Measurements from ENCODE around the gene KCNQ2.
"Not testable (repeated sequence)": the region's sequence is repeated elsewhere in the genome, so short reads cannot be mapped to it uniquely, and the experiment has no call there.

KCNQ2 gene

DNA sequence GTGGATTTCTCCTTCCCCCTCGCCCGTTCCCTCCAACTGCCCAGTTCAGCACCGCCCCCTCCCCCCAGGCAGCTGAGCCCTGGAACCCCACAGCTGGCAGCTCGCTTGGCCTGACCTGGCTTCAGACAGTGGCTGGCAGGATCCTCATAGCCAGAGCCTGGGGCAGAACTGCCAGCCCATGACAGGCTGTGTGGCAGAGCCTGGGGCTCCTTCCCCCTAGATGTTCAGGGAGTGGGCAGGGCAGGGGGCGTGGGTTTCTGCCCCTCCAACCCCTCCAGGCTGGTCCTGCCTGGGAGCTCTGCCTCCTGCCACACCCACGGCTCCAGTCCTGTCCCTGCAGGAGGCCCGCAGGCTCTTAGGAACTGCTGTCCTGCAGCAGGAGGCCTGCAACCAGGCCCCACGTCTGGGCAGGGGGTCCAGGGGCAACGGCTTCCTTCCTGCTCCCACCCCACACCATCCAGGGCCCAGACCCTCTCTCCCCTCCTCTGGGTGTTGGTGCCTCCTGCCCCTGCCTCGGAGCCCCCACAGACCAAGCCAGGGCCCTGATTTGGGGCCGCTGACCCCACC is 9.6 kb upstream of the KCNQ2 start:
- no peak overlapping the region for H3K4me3 Mint-ChIP-seq
- peaks cover 54% of the 10 kb centered on the region for H3K27me3 Mint-ChIP-seq (ENCODE audit: low read depth)
- H3K9me3 Mint-ChIP-seq, result peaks cover 4% of the 10 kb centered on the region
- TF ChIP-seq, protein P1, sequence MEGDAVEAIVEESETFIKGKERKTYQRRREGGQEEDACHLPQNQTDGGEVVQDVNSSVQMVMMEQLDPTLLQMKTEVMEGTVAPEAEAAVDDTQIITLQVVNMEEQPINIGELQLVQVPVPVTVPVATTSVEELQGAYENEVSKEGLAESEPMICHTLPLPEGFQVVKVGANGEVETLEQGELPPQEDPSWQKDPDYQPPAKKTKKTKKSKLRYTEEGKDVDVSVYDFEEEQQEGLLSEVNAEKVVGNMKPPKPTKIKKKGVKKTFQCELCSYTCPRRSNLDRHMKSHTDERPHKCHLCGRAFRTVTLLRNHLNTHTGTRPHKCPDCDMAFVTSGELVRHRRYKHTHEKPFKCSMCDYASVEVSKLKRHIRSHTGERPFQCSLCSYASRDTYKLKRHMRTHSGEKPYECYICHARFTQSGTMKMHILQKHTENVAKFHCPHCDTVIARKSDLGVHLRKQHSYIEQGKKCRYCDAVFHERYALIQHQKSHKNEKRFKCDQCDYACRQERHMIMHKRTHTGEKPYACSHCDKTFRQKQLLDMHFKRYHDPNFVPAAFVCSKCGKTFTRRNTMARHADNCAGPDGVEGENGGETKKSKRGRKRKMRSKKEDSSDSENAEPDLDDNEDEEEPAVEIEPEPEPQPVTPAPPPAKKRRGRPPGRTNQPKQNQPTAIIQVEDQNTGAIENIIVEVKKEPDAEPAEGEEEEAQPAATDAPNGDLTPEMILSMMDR (IDR thresholded peaks at IDR 0.05; ENCODE audit: unreplicated experiment in 3 of 3), result no peak
- no peaks in the 10 kb centered on the region for H3K36me3 Mint-ChIP-seq (ENCODE audit: low read depth)
- H3K27ac Mint-ChIP-seq, result no peak overlapping the region
- peaks cover 5% of the 10 kb centered on the region for H3K4me1 Mint-ChIP-seq

DNA sequence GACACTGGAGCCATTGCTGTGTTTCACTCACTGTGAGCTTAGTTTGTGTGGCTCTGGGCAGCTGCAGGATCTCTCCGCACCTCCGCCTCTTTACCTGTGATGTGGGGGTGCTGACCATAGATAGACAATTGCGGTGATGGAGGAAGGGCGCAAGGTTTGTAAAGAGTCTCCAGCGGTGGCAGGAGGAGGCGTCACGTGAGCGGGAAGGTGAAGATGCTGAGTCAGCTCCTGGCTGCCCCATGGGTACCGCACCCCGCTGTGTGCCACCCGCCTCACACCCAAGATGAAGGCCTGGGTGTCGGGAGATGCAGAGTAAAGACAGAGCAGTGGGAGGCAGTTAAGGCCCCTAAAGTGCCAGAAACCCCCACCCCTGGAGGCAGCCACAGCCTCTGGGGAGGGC is 9.0 kb upstream of the KCNQ2 start:
- H3K36me3 Mint-ChIP-seq (ENCODE audit: low read depth), result no peaks in the 10 kb centered on the region
- peaks cover 59% of the 10 kb centered on the region for H3K27me3 Mint-ChIP-seq (ENCODE audit: low read depth)
- H3K4me3 Mint-ChIP-seq, result no peak overlapping the region
- peaks cover 4% of the 10 kb centered on the region for H3K9me3 Mint-ChIP-seq
- no peak overlapping the region for H3K27ac Mint-ChIP-seq
- TF ChIP-seq, protein P1 (IDR thresholded peaks at IDR 0.05; ENCODE audit: unreplicated experiment in 3 of 3), result no peak
- peaks cover 5% of the 10 kb centered on the region for H3K4me1 Mint-ChIP-seq

DNA sequence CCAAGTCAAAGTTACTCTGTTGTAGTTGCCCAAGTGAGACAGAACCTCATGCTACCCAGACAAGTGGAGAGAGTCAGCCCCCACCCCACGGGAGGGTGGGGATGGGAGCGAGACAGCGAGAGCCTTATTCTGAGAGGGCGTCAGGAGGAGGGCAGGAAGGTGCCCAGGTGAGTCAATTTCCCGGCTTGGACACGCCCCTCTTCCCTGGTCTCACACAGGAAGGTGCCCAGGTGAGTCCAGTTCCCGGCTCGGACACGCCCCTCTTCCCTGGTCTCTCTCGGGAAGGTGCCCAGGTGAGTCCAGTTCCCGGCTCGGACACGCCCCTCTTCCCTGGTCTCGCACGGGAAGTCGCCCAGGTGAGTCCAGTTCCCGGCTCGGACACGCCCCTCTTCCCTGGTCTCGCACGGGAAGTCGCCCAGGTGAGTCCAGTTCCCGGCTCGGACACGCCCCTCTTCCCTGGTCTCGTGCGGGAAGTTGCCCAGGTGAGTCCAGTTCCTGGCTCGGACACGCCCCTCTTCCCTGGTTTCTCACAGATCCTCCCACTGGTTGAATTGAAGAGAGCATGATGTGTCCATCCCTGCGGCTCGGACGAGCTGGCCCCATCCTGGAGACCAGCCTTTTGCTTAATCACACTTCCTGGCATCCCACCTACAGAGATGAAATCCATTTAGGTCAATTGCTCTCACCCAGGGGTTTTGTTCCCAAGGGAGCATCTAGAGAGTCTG is 7.4 kb upstream of the KCNQ2 start:
- not testable (repeated sequence) for H3K9me3 Mint-ChIP-seq; H3K4me3 Mint-ChIP-seq; H3K36me3 Mint-ChIP-seq (ENCODE audit: low read depth); H3K27ac Mint-ChIP-seq; H3K4me1 Mint-ChIP-seq
- peaks cover 61% of the 10 kb centered on the region for H3K27me3 Mint-ChIP-seq (ENCODE audit: low read depth)

DNA sequence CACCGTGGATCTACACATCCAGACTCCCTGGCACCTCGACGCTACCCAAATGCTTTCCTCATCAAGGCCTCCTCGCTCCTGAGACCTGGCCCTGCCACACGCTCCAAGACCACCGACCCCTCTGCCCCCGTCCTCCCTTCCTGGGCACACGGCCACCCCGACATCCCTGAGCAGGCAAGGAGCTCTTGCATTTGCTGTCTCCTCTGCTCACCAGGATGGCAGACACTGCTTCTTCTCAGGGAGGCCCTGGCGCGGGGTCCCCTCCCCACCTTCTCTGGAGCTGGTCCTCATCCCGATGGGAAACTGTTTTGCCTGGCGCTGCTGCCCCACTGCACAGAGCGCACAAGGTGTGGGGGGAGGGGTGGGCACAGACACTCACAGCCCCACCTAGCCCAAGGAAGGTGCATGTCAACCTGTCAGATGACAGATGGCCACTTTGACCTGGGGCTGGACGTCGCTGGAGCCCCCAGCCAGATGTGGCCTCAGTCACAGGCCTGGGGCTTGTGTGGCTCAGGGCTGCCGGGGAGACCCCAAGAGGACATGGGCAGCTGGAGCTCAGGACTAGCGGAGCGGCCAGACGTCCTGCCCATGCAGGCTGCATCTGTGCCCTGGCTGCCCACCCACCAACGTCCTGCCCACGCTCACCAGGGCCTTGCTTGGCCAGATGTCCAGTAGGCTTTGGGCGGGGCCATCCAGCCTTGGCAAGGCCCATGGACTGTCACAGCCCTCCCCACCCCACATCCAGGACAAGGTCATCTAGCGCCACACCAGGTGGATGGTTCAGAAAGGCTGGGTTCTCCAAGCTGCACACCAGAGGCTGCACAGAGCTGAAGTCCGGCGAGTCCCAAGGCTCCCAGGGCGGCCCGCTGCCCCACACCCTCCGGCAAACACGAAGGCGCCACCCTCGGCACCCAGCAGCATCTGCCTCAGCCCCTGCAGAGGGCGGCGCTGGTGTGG is 6.2 kb upstream of the KCNQ2 start:
- peaks cover 5% of the 10 kb centered on the region for H3K4me1 Mint-ChIP-seq
- peaks cover 2% of the 10 kb centered on the region for H3K9me3 Mint-ChIP-seq
- no peak overlapping the region for H3K4me3 Mint-ChIP-seq
- H3K27me3 Mint-ChIP-seq (ENCODE audit: low read depth), result peaks cover 70% of the 10 kb centered on the region
- TF ChIP-seq, protein P1 (IDR thresholded peaks at IDR 0.05; ENCODE audit: unreplicated experiment in 3 of 3), result no peak
- H3K36me3 Mint-ChIP-seq (ENCODE audit: low read depth), result no peaks in the 10 kb centered on the region
- no peak overlapping the region for H3K27ac Mint-ChIP-seq

DNA sequence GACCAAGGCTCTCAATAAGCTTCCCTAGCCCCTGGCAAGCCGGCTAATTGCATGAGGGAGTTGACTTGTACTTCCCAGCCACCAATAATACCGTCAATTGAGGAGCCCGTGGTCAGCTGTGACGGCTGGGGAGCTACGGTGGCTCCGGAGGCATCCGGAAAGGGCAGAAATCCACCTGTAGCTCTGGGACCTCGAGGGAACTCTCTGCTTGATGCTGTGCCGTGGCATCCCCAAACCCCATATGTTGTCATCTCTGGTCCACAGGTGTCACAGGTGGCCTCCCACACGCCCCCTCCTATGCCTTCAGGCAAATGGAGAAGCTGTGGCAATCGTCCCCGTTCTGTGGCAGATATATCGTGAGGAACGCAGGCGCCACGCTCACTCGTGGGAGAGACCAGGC is 5.5 kb upstream of the KCNQ2 start:
- Mint-ChIP-seq H3K27me3 (ENCODE audit: low read depth) (peaks cover 72% of the 10 kb centered on the region), H3K4me3 (no peak overlapping the region), H3K36me3 (ENCODE audit: low read depth) (no peaks in the 10 kb centered on the region), H3K27ac (no peak overlapping the region), H3K9me3 (peaks cover under 1% of the 10 kb centered on the region), H3K4me1 (peaks cover 3% of the 10 kb centered on the region)
- TF ChIP-seq, protein P1 (IDR thresholded peaks at IDR 0.05; ENCODE audit: unreplicated experiment in 3 of 3), result no peak

DNA sequence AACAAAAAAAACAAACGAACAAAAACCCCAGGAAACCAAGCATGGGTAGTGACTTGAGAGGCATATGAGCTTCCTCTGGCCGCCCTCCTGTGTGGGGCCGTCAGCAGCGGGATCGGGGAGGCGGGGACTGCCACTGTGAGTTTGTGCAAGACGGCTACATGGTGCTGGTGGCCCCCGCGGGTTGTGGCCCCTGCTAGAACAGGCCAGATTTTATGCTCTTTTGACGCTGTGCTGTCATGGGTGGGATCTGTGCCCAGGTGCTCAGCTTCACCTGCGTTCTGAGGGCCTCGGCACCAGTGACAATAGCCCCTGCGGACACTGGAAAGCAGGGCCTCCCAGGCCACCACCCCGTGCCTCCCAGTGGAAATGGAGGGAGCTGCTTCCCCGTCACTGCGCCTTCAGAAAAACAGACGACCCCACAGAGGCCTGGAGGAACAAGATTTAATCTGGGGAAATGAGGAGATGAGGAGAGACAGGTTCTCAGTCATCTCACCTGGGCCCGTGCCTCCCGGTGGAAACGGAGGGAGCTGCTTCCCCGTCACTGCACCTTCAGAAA is 4.7 kb upstream of the KCNQ2 start:
- no peaks in the 10 kb centered on the region for H3K36me3 Mint-ChIP-seq (ENCODE audit: low read depth)
- H3K27ac Mint-ChIP-seq, result no peak overlapping the region
- H3K4me3 Mint-ChIP-seq, result no peak overlapping the region
- TF ChIP-seq, protein P1 (IDR thresholded peaks at IDR 0.05; ENCODE audit: unreplicated experiment in 3 of 3), result no peak
- H3K9me3 Mint-ChIP-seq, result no peaks in the 10 kb centered on the region
- H3K4me1 Mint-ChIP-seq, result no peaks in the 10 kb centered on the region
- H3K27me3 Mint-ChIP-seq (ENCODE audit: low read depth), result peaks cover 70% of the 10 kb centered on the region

Data from nephron (organoid).